ENCODE data around the gene NGF.
"Not testable (repeated sequence)": the region's sequence is repeated elsewhere in the genome, so short reads cannot be mapped to it uniquely, and the experiment has no call there.

The NGF gene

DNA sequence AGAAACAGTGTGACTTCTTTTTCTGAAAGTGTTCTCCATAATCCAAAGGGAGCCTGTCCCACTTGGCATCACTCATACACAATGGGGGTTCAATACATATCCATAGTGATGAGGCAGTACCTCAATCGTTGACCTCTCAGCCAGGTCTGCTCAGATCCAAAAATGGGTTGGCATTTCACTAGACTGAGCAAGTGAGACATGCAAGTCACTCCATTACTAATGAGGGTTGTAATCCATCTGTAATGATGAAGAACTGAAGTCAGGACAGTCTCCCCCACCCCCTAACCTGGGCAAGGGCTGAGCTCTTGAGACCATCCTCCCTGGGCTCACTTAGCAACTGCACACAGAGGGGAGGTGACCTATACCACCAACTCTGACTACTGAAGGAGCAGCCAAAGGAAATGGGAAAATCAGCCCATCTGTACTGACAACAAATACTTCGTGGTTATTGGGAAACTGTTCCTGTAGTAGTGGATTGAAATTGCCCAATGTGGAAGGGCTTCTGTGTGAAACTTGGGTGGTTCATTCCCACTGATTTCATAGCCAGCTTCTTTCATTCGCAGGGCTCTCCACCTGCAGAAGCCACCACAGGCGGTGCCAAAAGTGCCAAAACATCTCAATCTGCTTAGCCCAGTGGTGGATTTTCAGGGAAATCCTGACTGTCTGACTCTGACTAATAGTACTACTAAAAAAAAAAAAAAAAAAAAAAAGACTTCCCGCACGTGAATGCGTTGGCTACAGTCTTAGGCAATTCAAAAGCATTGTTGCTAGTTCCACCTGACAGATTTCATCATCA lies 5.0 kb downstream of the NGF start:
- no peak for ATAC-seq

DNA sequence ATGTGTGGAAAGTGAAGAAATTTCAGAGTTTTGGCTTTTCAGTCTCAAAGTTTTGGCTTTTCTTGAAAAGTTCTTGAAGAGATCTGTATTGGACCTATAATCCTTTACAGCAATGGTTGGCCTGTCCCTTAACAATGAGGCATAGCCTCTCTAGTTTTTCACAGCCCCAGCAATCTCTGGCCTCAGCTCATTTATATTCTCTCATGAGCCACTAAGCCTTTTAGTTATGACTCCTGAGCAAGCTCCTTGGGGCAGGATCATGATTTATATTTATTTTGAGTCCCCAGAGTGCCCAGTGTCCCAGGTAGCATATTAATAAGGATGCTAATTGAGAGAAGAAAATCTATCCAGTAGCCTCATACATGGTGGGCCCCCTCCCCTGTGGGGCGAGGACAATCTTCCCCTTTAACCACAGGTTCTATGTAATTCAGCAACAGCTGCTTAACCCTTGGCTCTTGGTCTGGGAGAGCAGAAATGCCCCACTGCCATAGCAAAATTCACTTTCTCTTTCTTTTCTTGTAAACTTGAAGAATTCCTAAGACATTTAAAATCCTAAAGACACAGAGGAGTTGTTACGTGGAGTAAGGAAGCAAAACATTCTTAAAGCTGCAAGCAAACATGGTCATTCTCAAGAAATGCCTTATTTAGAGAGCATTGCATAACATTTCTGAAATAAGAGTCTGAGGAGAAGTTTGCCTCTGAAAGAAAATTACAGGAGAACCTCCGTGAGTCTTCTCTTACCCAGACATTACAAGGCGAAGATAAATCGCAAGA lies 6.3 kb downstream of the NGF start:
- no peak for ATAC-seq

DNA sequence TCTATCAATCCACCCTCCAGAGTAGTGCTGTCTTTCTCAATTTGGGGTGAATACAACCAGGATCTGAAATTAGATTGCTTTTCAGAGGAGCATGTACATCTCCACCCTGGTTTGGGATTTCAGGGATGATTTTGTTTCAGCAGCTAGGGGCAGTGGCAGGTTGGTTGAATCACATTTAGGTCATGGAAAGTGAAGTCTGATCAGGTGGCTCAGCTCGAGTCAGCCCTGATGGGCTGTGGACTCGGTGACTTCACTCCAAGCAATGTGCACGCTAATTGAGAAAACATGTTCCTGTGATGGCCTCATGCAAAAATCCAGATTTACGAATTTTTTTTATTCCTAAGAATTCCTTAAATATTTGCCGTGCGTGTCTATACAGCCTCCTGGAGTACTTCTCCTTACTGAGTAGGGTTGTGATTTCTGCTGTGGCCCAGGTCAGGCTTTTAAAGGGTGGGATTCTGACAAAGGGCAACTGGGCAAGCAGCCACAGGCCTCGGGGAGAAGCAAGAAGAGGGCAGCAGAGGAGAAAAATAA lies 7.5 kb downstream of the NGF start:
- no peak for ATAC-seq

DNA sequence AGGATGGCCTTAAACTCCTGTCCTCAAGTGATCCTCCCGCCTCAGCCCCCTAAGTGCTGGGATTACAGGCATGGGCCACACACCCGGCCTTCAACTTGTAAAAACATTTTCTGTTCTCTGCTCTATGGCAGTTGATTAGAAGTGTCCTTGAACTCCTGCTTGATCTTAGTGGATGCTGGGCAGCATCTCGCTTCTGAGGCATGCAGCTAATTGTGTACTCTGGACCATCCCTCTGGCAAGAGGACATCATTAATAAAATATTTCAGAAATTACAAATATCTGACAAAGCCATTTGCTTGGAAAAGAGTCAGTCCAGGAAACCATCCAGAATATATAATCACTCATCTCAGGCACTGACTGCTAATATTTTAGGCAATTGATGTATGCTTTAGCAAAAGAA lies 8.1 kb downstream of the NGF start:
- no peak for ATAC-seq

DNA sequence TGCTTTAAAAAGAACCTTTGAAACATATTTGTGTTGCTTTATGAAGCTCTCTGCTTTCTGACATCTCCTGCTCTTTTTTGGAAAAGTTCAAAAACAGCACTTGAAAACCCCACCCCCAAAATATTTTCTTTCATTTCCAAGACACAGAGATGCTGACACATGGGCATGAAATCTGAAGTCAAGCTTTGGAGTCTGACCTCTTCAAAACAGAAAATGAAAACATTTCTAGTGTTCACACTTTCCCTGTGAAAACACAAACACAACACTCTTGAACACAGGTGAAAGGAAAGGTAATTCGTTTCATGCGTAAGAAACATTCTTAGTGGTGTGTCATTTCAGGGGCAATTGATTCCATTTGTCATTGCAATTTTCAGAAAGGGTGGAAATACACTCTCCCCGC lies 10.8 kb downstream of the NGF start:
- no peak for ATAC-seq

DNA sequence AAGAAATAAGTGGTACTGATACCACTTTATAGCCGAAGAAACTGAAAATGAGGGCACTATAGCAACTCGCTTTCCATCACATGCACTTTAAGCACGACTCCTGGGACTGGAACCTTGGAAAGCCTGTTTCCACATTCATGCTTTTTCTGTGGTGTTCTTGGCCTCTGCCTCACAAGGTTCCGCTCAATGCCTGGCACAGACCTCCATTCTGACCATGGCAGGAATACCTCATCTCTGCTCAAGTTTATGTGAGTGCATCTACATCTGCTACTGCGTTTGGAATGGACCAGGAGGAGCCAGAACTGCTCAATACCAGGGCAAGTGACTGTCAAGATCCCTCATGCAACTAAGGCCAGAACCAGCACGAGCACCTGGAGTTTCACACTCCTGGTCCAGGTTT lies 11.6 kb downstream of the NGF start:
- no peak for ATAC-seq

DNA sequence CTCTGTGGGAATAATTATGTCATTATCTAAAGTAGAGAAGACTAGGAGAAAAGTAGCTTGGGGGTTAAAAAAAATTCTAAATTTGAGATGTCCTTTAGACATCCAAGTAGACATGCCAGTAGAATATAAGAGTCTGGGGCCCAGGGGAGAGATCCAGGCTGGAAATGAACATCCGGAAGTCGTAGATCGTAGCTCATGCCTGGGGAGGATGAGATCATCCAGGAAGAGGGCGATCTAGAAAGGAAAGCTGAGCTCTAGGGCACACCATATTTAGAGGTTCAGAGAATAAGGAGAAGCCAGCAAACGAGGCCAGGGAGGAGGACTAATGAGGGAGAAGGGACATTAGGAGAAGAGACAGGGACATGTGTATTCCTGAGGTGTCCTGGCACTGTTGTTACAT lies 12.2 kb downstream of the NGF start:
- ATAC-seq, result no peak

DNA sequence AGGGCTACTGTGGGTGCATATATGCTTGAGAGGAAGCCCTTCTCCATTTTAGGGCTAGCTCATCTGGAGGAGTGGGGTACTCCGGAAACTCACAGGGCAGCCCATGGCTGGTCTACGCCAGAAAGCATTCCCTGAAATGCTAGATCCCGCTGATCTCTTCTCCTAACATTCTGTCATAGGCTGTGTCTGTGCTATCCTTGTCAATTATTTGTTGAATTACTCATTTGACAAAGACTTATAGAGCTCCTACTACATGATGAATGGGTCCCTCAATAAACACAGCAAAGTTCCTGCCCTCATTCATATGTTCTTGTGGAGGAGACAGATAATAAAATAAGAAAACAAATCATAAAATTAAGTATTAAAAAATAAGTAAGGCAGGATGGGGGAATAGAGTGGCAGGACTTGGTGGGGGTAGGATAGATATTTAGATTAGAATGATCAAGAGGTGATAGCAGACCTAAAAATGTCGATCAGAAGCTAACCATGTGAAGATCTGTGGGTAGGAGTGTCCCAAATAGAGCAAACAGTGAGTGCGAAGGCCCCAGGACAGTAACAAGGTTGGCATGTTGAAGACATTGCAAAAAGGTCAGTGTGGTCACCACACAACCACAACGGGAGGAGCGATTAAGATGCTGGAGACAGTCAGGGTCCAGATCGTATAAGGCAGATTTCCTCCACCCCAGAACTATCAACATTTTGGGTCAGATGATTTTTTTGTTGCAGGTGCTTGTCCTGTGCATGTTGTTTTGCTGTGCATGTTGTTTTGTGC lies 13.2 kb downstream of the NGF start:
- no peak for ATAC-seq

DNA sequence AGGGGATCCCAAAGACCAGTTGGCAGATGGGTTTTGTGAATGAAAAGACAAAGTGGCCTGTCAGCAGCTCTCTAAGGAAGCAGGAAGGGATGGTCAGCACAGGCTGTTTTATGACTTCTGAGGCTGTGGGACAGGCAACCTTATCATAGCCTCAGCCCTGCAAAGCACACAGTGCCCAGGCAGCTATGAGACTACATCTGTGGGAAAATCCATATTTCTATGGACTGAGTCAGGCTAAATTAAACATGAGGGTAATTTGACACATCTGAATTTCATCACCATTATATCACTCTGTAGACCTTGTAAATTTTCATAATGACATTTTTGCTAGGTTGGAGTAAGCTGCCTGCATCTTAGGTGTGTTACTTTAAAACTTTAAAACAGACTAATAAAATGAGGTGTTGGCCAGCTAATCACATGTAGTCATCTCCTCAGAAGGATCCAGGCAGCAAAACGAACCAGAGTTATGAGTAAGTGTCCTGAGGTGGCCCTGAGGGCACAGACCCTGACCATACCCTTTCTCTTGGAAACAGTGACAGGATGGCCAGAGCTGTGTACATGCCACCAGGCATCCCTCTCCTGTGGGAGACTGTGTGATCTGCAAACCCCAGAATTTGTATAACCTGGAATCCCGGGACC lies 14.6 kb downstream of the NGF start:
- no peak for ATAC-seq

DNA sequence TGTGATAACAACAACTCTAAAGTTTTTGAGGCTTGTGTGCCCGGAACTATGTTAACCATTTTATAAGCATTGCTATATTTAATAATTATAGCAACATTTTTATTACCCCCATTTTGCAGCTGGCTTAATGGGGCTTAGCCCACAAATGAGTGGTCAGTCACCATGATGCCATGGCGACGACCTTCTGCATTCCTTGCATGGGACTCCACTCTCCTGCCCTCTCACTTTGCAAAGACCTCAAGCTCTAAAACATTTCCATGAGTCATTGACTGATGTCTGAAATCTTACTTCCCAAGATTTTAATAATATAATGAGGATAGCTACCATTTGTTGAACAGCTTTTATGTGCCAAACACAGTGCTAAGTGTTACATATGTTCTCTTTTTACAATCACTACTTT lies 15.4 kb downstream of the NGF start:
- ATAC-seq, result no peak

DNA sequence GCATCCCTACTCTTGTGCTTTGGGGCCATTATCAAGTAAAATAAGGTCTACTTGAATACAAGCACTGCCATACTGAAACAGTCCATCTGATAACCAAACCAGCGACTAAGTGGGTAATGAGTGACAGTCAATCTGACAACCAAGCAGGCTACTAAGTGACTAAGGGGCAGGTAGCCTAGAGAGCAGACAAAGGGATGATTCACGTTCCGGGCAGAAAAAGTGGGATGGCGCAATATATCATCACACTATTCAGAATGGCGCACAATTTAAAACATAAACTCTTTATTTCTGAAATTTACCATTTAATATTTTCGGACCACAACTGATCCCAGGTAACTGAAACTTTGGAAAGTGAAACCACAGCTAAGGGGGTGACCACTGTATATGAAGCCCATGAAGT lies 17.7 kb downstream of the NGF start:
- ATAC-seq, result no peak

DNA sequence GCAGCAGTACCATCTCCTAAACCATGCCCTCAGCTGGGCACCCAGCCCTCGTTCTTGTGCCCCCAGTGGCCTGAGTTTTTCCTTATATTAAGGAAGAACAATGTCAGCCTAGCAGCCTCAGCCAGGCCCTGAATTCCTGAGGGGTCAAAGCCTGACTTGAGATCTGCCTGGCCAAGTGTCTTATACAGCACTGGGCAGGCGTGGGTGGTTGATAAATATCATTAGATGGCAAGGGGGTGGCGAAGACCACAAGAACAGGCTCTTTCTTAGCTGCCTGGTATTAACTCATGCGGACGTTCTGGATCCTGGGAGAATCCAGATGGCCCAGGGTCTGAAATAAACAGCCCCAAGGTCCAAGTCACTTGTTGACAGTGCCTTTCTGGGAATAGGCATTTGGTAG lies 18.3 kb downstream of the NGF start:
- ATAC-seq, result no peak

DNA sequence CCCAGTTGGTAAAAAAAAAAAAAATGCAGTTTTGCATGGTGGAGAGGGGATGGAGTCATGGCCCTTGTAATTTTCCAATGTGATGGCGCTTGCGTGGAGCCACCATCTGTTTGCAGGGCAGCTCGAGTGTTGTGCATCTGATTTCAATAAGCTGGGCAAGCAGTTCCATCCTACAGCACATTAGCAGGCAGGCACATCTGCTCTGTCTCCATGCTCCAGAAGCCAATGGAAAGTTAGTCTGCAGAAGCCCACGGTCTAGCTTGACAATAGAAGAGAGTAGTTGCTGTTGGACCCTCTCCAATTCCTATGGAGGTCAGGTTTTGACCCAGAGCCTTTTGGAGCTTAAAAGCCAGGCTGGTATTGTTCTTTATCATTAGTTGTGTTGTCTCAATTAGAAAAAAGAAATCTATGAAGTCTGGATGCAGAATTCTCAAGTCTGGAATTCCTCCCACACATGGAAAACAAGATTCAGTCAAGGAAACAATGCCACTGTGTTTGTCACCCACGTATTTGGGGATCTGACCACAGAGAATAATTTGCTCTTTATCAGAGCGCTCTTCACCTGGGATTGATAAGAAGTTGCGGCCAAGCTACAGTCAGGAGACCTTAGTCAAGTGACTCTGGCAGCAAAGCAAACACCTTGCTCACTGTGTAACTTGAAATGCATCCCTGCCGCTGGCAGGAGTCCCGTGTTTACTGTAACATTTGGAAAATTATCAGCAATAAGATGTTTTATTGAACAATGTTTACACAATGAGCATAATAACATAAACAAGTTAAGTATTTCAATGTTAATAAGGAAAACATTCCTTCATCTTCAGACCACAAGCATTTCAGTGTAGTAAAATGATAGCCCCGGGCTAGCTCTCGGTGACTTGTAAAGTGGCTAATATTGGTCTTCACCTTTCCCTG lies 20.7 kb downstream of the NGF start:
- ATAC-seq, result no peak

DNA sequence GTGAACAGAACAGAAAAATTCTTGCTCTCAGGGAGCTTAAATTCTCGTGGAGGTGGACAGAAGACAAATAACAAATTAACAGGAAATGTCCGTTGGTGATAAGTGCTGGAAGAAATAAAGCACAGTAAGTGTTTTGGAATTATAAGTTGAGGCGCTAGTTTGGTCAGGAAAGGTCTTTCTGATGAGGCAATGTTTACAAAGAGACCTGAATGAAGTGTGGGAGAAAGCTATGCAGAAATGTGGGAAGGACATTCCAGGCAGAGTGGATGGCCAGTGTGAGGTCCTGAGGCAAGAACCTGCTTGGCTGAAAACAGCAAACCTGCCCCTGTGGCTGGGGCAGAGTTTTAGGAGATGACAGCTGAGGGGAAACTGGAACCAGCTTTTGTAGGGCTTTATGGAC lies 23.3 kb downstream of the NGF start:
- no peak for ATAC-seq

DNA sequence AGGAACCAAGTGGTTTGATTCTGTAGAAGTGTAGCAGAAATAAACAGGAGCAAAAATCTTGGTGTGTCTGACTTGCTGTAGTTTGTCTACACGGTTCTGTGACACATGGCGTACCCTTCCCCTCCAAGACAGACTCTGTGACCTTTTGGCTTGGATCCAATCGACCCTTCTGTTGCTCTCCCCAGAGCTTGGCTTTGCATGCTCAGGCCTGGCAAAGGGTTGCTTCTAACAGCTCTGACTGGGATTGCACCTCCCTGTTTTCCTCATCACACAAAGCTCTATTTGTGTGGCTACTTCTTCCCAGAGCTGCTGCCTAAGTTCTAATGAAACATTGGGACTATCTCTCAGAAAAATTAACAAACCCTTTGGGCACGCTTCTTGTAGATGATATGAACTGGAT lies 24.0 kb downstream of the NGF start:
- ATAC-seq, result no peak

DNA sequence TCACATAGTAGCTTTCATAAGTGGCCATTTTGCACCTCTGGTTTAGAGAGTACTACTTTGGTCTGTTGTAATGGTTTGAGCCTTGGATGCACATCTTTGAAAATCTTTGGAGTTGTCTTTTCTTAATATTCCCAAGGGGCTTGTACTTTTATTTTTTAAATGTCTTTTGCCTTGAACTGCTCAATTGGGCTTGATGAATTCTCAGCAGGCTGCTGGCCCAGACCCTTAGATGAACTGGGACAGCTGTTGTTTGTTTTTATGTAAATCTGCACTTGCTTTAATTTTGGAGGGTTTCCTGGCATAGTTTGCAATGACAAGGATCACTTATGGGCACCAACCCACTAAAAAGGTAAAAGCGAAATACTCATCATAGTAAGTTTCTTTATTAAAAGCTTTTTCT lies 24.9 kb downstream of the NGF start:
- no peak for ATAC-seq

DNA sequence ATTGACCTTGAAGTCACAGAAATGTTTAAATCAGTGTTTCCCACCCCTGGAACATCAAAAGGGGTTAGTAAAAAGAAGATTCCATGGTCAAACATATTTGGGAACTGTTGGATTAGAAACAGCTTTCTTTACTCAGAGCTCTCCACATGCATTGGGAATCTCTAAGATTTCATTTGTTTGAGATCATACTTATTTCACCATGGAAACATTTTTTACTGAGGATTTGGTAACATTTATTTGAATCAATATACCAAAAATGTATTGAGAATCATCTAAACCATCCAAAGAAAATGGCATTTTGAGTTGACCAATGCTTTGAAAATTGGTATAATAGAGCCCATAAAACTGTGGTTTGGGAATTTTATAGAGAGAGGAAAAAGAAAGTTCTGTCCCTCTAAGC lies 25.3 kb downstream of the NGF start:
- ATAC-seq, result no peak

DNA sequence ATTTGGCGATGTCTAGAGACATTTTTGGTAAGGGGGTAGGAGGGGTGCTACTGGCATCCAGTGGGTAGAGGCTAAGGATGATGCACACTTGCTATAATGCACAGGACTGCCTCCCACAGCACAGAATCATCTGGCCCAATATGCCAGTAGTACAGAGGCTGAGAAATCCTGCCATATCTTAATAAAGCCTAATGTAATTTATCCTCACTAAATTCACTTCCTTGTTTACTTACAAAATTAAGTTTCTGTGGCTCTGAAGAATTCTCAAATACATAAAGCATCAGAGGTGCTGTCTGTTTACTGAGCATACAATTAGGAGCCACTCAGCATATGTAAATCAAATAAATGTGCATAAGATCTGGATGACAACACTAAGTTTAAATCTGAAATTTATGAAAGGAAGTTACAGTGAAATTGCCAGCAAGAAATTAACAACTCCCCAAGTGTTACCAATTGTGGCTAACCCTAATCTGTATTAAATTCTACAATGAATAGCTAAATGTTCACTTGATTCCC lies 26.5 kb downstream of the NGF start:
- ATAC-seq, result no peak

DNA sequence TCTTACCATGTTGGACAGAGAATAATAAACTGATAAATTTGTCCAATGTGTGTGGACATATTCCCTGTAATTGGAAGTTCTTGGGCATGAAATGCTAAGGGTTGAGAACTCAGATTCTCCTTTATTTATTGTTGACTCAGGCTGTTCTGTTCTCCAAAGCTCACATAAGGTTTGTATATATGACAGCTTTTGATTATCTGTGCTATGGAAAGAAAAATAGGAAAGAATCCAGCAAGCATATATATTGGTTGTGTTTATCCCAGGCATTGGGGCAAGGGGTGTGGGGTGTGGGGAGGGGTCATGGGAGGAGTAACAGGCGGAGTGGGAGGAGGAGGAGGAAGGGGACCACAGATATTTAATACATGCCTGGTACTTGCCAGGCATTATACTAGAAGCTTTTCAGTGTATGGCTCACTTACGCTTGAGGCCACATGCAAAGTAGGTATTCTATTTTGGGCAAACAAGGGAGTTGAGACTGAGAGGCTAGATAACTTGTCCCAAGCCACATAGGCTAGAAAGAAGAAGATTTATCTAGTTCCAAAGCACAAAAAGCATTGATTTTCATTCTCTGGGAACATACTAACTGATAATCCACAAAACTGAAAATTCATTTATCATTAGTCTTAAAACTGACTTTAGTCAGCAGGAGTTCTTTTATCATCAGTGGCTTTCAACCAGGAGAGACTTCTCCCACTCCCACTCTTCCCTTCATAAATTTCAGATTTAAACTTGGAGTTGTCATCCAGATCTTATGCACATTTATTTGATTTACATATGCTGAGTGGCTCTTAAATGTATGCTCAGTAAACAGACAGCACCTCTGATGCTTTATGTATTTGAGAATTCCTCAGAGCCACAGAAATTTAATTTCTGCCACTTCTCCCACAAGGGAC lies 27.2 kb downstream of the NGF start:
- ATAC-seq, result no peak

DNA sequence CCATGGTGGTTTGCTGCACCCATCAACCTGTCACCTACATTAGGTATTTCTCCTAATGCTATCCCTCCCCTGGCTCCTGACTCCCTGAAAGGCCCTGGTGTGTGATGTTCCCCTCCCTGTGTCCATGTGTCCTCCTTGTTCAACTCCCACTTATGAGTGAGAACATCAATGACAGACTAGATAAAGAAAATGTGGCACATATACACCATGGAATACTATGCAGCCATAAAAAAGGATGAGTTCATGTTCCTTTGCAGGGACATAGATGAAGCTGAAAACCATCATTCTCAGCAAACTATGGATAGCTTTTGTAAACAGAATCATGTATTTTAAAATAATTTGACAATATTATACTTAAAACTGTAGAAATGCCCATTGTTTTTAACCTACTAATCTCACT lies 28.5 kb downstream of the NGF start:
- ATAC-seq, result not testable (repeated sequence)
